ENCODE data around the gene QKI. TPM values are rescaled to one million over a fixed set of nuclear protein-coding genes. Genes with fewer than 3 reads are reported as not detected.

QKI gene
- polyA plus RNA-seq, 5 donors = 80.1 to 162 (median 158) TPM

GRCh38 chr6:163483107-163483506, 68.6 kb downstream of the QKI start:
- DNase-seq = no peak

GRCh38 chr6:163485388-163485851, 70.9 kb downstream of the QKI start:
- DNase-seq = no peak

- no peak for DNase-seq
These were observed 72.3 kb downstream of the QKI start for GRCh38 chr6:163486821-163487220.

- no peak for DNase-seq
These were observed 73.1 kb downstream of the QKI start for GRCh38 chr6:163487606-163488005.

- no peak for DNase-seq
These were observed 75.1 kb downstream of the QKI start for GRCh38 chr6:163489584-163489983.

GRCh38 chr6:163490826-163491577, 76.5 kb downstream of the QKI start:
- DNase-seq = peak; percentile 61 to 67

- DNase-seq = no peak
These were observed 77.3 kb downstream of the QKI start for GRCh38 chr6:163491737-163492300.

- no peak for DNase-seq
These were observed 79.8 kb downstream of the QKI start for GRCh38 chr6:163494279-163494727.

- no peak for DNase-seq
These were observed 81.7 kb downstream of the QKI start for GRCh38 chr6:163496205-163496604.

GRCh38 chr6:163500105-163500504, 85.6 kb downstream of the QKI start:
- DNase-seq = no peak

GRCh38 chr6:163501026-163501425, 86.5 kb downstream of the QKI start:
- no peak for DNase-seq

GRCh38 chr6:163501439-163501838, 86.9 kb downstream of the QKI start:
- no peak for DNase-seq

- DNase-seq = no peak
These were observed 90.6 kb downstream of the QKI start for GRCh38 chr6:163504984-163505640.

GRCh38 chr6:163507965-163508364, 93.4 kb downstream of the QKI start:
- DNase-seq = no peak

GRCh38 chr6:163513003-163513402, 98.5 kb downstream of the QKI start:
- DNase-seq = no peak

- no peak for DNase-seq
These were observed 99.2 kb downstream of the QKI start for GRCh38 chr6:163513570-163514166.

GRCh38 chr6:163516908-163517307, 102.4 kb downstream of the QKI start:
- DNase-seq = no peak

GRCh38 chr6:163520956-163521355, 106.4 kb downstream of the QKI start:
- no peak for DNase-seq

GRCh38 chr6:163522033-163522432, 107.5 kb downstream of the QKI start:
- no peak for DNase-seq

GRCh38 chr6:163525926-163526325, 111.4 kb downstream of the QKI start:
- no peak for DNase-seq

GRCh38 chr6:163526346-163526745, 111.8 kb downstream of the QKI start:
- no peak for DNase-seq

GRCh38 chr6:163527291-163527690, 112.8 kb downstream of the QKI start:
- DNase-seq = no peak

GRCh38 chr6:163529605-163530004, 115.1 kb downstream of the QKI start:
- no peak for DNase-seq

Measured in right lung (tissue), 5 donors.